Naive thymus-derived CD4-positive, alpha-beta T cell (primary cell): ENCODE results near the gene CSF2. TPM values are rescaled to one million over a fixed set of nuclear protein-coding genes. Genes with fewer than 3 reads are reported as not detected.

Source experiments
- ATAC-seq: fragments of 150-1000 bp; cut with Tn5 transposase; 2 replicates; pipeline ENCODE4 v1.10.0; 2021; ENCODE audit warnings: mild to moderate bottlenecking, moderate library complexity
- CTCF ChIA-PET: fragments of 350-600 bp; sonication (Branson Sonifier 250); formaldehyde crosslinking; loops from one replicate; lab custom pipeline; 2021; ENCODE audit warnings: antibody characterized with exemption; lab: Charles Lee
- POLR2A ChIA-PET: fragments of 350-600 bp; sonication (Branson Sonifier 250); formaldehyde crosslinking; loops from one replicate; lab custom pipeline; 2021; ENCODE audit warnings: antibody characterized with exemption, inconsistent platforms; lab: Charles Lee
- DNase-seq, 9 donors: peaks; one replicate each; pipeline versions ENCODE4 v3.0.0 to v3.0.0-alpha.2; 2020 to 2022; ENCODE audit warnings: mixed read lengths in 1 of 9
- H3K27ac ChIP-seq: one replicate; pipeline ENCODE4 v1.7.0; 2013; ENCODE audit warnings: mild to moderate bottlenecking, low read depth, low read length, moderate library complexity
- H3K27me3 ChIP-seq, 2 donors: one replicate each; pipeline ENCODE4 v1.7.0; 2013; ENCODE audit warnings: low read length in 2 of 2, mild to moderate bottlenecking in 2 of 2, moderate library complexity in 2 of 2; ENCODE audit not compliant: control insufficient read depth in 2 of 2, insufficient read depth in 2 of 2
- H3K36me3 ChIP-seq, 3 experiments: 1 replicate in 2 of 3; 2 replicates in 1 of 3; pipeline ENCODE4 v1.7.0; 2013; ENCODE audit warnings: low read length in 3 of 3, mild to moderate bottlenecking in 3 of 3, moderate library complexity in 1 of 3; ENCODE audit not compliant: insufficient read depth in 3 of 3, control insufficient read depth in 2 of 3
- H3K4me1 ChIP-seq, 2 donors: one replicate each; pipeline ENCODE4 v1.7.0; 2013; ENCODE audit warnings: low read length in 2 of 2, mild to moderate bottlenecking in 2 of 2, moderate library complexity in 1 of 2; ENCODE audit not compliant: control insufficient read depth in 2 of 2, insufficient read depth in 2 of 2
- H3K4me3 ChIP-seq: 2 replicates; pipeline ENCODE4 v1.7.0; 2013; ENCODE audit warnings: mild to moderate bottlenecking, low read length
- H3K9me3 ChIP-seq, 3 experiments: 1 replicate in 2 of 3; 2 replicates in 1 of 3; pipeline ENCODE4 v1.7.0; 2013; ENCODE audit warnings: low read length in 3 of 3; ENCODE audit not compliant: control insufficient read depth in 2 of 3
- H3K27ac Mint-ChIP-seq, 9 donors: one replicate each; pipeline ENCODE4 v1.8.0; 2020 to 2022; ENCODE audit warnings: mixed read lengths in 9 of 9, mild to moderate bottlenecking in 8 of 9, moderate library complexity in 5 of 9, inconsistent platforms in 2 of 9
- H3K27me3 Mint-ChIP-seq, 5 donors: one replicate each; pipeline ENCODE4 v1.8.0; 2021 to 2022; ENCODE audit warnings: mixed read lengths in 5 of 5, mild to moderate bottlenecking in 1 of 5
- H3K36me3 Mint-ChIP-seq, 5 donors: one replicate each; pipeline ENCODE4 v1.8.0; 2020 to 2022; ENCODE audit warnings: mixed read lengths in 5 of 5, mild to moderate bottlenecking in 3 of 5, inconsistent platforms in 1 of 5
- H3K4me1 Mint-ChIP-seq, 7 donors: one replicate each; pipeline ENCODE4 v1.8.0; 2020 to 2022; ENCODE audit warnings: mixed read lengths in 7 of 7, mild to moderate bottlenecking in 3 of 7, inconsistent platforms in 1 of 7
- H3K4me3 Mint-ChIP-seq, 10 donors: one replicate each; pipeline ENCODE4 v1.8.0; 2020 to 2022; ENCODE audit warnings: mild to moderate bottlenecking in 10 of 10, mixed read lengths in 10 of 10, moderate library complexity in 6 of 10, inconsistent platforms in 2 of 10
- H3K9me3 Mint-ChIP-seq, 11 donors: one replicate each; pipeline ENCODE4 v1.8.0; 2020 to 2022; ENCODE audit warnings: mixed read lengths in 11 of 11, mild to moderate bottlenecking in 4 of 11, inconsistent platforms in 1 of 11, moderate library complexity in 1 of 11
- intact Hi-C, 2 donors: fragments of 100-400 bp; cut with micrococcal nuclease; formaldehyde crosslinking; loops; one replicate each; pipeline ENCODE4 v1.15.1; 2023
- polyA plus RNA-seq, 2 donors: library from polyadenylated mRNA; unstranded; fragments of 300-500 nt; fragmentation: Illumina TruSeq; gene quantifications; one replicate each; pipeline ENCODE4 v1.2.3, GENCODE V29; 2021
- total RNA-seq, 6 experiments: library from RNA in 5 of 6; stranded (reverse) in 5 of 6; gene quantifications; 1 replicate in 5 of 6; 2 replicates in 1 of 6; pipeline ENCODE4 v1.2.3 and lab custom pipeline; 2021 to 2026

The CSF2 gene
- total and polyA plus RNA-seq, 7 experiments from 2014 or later = 111 TPM; not detected in 6

DNA sequence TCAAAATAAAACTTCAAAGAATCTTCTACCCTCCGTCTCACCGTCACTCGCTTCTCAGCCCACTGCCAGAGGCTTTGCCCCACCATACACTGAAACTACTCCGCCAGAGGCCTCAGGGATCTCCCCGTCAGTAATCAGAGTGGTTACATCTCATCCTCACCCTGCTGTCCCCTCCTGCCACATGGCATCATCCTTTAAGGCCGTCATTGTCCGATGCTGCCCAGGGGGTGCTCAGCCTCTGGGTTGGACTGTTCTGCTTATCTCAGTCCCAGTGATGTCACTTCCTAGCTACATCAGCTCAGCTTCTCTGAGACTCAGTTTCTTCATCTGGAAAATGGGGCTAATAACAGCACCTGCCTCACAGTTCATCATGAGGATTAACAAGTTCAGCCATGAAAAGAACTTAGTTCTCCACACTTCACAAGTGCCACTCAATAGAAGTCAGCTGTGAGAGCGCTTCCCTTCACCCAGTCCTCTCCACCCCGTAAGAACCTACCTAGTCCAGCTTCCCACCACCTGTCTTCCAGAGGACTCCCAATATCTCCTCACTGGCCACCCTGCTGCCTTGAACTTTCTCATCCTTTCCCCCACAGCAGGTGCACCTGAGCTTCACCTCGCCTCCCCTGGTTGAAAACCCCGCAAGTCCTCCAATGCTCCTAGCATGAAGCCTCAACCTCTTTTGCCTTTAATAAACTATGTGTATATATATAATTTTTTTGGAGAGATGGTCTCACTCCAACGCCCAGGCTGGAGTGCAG, 15.9 kb upstream of the CSF2 start:
- CTCF ChIA-PET = interaction anchor here (1.0 kb wide), 1 partner anchor 9 kb away, joined by 3 read pairs; no protein-coding TSS in a partner anchor
- POLR2A ChIA-PET = no interaction called here
- DNase-seq (peak in 1 of 9 donors; percentile 2), ATAC-seq (no peak)
- intact Hi-C loops = no loop called here
- Mint-ChIP-seq H3K4me1 (peaks cover 6 to 59% (median 8%) of the 10 kb centered on the region in 7 donors), H3K27me3 (peaks cover 0 to 33% (median 0%) of the 10 kb centered on the region in 5 donors), H3K36me3 (no peaks in the 10 kb centered on the region), H3K4me3 (no peak overlapping the region), H3K9me3 (no peaks in the 10 kb centered on the region), H3K27ac (no peak overlapping the region)
- Histone ChIP-seq H3K27ac (no peak overlapping the region), H3K4me3 (no peak overlapping the region), H3K27me3 (no peaks in the 10 kb centered on the region), H3K36me3 (no peaks in the 10 kb centered on the region), H3K4me1 (peaks cover 3 to 35% of the 10 kb centered on the region in 2 donors), H3K9me3 (no peaks in the 10 kb centered on the region)

GRCh38 chr5:132058646-132059042, 14.9 kb upstream of the CSF2 start:
- POLR2A ChIA-PET = no interaction called here

DNA sequence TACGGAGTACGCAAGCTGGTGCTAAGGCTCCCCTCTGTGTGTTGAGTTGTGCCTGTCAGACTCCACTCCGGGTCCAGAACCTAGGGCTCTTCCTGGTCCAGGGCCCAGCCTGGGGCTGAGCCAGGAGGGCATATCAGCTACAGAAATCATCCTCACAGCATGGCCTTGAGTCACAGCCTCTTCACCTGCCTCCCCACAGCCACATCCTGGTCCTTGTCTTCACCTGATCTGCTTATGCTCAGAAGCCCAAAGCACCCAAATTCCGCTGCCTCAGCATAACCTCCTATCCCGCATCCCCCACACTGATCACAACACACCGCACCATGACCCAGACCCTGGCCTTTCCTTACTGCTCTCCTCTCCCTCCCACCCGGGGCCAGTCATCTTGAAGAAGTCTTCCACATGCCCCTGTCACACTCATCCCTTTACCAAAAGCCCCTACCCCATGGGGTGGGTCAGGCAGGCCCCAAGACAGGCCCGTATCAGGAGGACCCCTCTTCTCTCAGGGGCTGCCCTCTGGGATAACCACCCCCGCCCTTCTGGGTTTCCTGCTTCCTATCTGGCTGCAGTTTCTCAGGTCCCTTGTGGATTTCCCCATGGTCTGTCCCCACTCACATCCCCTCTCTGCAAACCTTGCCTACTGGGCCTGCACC, 14.4 kb upstream of the CSF2 start:
- intact Hi-C loops = no loop called here
- H3K36me3 Mint-ChIP-seq = no peaks in the 10 kb centered on the region
- DNase-seq (peak in 2 of 9 donors; percentile 4 to 22), ATAC-seq (peak; percentile 8)
- Histone ChIP-seq H3K9me3 (no peaks in the 10 kb centered on the region), H3K27me3 (no peaks in the 10 kb centered on the region), H3K27ac (no peak overlapping the region), H3K36me3 (no peaks in the 10 kb centered on the region), H3K4me3 (no peak overlapping the region), H3K4me1 (peaks cover 3 to 35% of the 10 kb centered on the region in 2 donors)
- POLR2A ChIA-PET = no interaction called here
- H3K9me3 Mint-ChIP-seq = no peaks in the 10 kb centered on the region
- peak overlapping the region in 1 of 10 donors; percentile 7 for H3K4me3 Mint-ChIP-seq
- CTCF ChIA-PET = interaction anchor here (0.9 to 1.6 kb wide), 2 partner anchors 53 to 470 kb away, joined by 3 read pairs; no protein-coding TSS in a partner anchor
- H3K27ac Mint-ChIP-seq = peak overlapping the region in 1 of 9 donors; percentile 80
- peaks cover 0 to 28% (median 0%) of the 10 kb centered on the region in 5 donors for H3K27me3 Mint-ChIP-seq
- H3K4me1 Mint-ChIP-seq = peaks cover 6 to 69% (median 12%) of the 10 kb centered on the region in 7 donors

More at GRCh38 chr5:132058646-132059042, 14.9 kb upstream of the CSF2 start:
- no peak for DNase-seq
- Mint-ChIP-seq H3K4me3 (no peak overlapping the region), H3K36me3 (no peaks in the 10 kb centered on the region), H3K27ac (no peak overlapping the region), H3K9me3 (no peaks in the 10 kb centered on the region), H3K27me3 (peaks cover 0 to 29% (median 0%) of the 10 kb centered on the region in 5 donors), H3K4me1 (peaks cover 6 to 67% (median 9%) of the 10 kb centered on the region in 7 donors)
- no peak for ATAC-seq
- Histone ChIP-seq H3K4me3 (no peak overlapping the region), H3K4me1 (peaks cover 3 to 35% of the 10 kb centered on the region in 2 donors), H3K27me3 (no peaks in the 10 kb centered on the region), H3K36me3 (no peaks in the 10 kb centered on the region), H3K9me3 (no peaks in the 10 kb centered on the region), H3K27ac (no peak overlapping the region)
- intact Hi-C loops = no loop called here
- CTCF ChIA-PET = no interaction called here

GRCh38 chr5:132059696-132060500, 13.7 kb upstream of the CSF2 start:
- H3K4me1 Mint-ChIP-seq = peaks cover 7 to 69% (median 12%) of the 10 kb centered on the region in 7 donors
- intact Hi-C loops = loop anchor here (5.0 to 10.0 kb wide), 6 partner anchors 115 to 638 kb away; partner anchors contain the start of gene IRF1 (in 1 of the 2)
- peak in 2 of 9 donors; percentile 2 to 20 for DNase-seq
- Histone ChIP-seq H3K4me3 (no peak overlapping the region), H3K4me1 (peaks cover 3 to 39% of the 10 kb centered on the region in 2 donors), H3K9me3 (no peaks in the 10 kb centered on the region), H3K27ac (no peak overlapping the region), H3K36me3 (no peaks in the 10 kb centered on the region), H3K27me3 (no peaks in the 10 kb centered on the region)
- peak overlapping the region in 1 of 9 donors; percentile 80 for H3K27ac Mint-ChIP-seq
- peaks cover 0 to 22% (median 0%) of the 10 kb centered on the region in 5 donors for H3K27me3 Mint-ChIP-seq
- no peaks in the 10 kb centered on the region for H3K36me3 Mint-ChIP-seq
- H3K9me3 Mint-ChIP-seq = no peaks in the 10 kb centered on the region
- no peak overlapping the region for H3K4me3 Mint-ChIP-seq
- POLR2A ChIA-PET = no interaction called here
- CTCF ChIA-PET = interaction anchor here (0.9 to 1.6 kb wide), 2 partner anchors 53 to 470 kb away, joined by 3 read pairs; no protein-coding TSS in a partner anchor
- no peak for ATAC-seq

DNA sequence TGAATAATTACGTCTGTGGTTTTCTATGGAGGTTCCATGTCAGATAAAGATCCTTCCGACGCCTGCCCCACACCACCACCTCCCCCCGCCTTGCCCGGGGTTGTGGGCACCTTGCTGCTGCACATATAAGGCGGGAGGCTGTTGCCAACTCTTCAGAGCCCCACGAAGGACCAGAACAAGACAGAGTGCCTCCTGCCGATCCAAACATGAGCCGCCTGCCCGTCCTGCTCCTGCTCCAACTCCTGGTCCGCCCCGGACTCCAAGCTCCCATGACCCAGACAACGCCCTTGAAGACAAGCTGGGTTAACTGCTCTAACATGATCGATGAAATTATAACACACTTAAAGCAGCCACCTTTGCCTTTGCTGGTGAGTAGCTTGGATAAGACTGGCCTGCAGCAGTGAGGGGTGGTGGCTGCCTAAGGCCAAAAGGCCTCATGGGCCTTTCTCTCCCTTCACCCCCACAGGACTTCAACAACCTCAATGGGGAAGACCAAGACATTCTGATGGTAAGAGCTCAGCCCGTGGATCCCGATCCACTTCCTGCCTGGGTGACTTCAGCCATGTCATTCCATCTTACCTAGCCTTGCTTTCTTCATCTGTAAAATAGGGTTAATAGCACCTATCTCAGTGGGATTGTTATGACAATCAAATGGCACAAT, 13.0 kb upstream of the CSF2 start, which contains the start of gene IL3:
Gene IL3, plus strand, starts transcription at position 155 of the 661 bp plus-strand sequence. Its CDS starts 52 bp downstream, at position 207.
- H3K27me3 ChIP-seq = no peaks in the 10 kb centered on the region
- no peaks in the 10 kb centered on the region for H3K36me3 ChIP-seq
- H3K4me1 ChIP-seq = peaks cover 3 to 36% of the 10 kb centered on the region in 2 donors
- CTCF ChIA-PET = interaction anchor here (0.9 to 1.6 kb wide), 4 partner anchors 53 to 636 kb away, joined by 3 to 6 read pairs (median 4); no protein-coding TSS in a partner anchor
- Mint-ChIP-seq H3K4me1 (peaks cover 7 to 68% (median 13%) of the 10 kb centered on the region in 7 donors), H3K4me3 (no peak within 1 kb of the TSS), H3K9me3 (no peaks in the 10 kb centered on the region), H3K27me3 (peaks cover 0 to 20% (median 0%) of the 10 kb centered on the region in 5 donors), H3K27ac (peak within 1 kb of the TSS in 1 of 9 donors; percentile 80), H3K36me3 (no peaks in the 10 kb centered on the region)
- intact Hi-C loops = loop anchor here (5.0 to 10.0 kb wide), 6 partner anchors 114 to 638 kb away; partner anchors contain the start of gene IRF1 (in 1 of the 2)
- no peak for ATAC-seq
- no peak within 1 kb of the TSS for H3K27ac ChIP-seq
- POLR2A ChIA-PET = no interaction called here
- DNase-seq = no peak
- no peaks in the 10 kb centered on the region for H3K9me3 ChIP-seq
- H3K4me3 ChIP-seq = no peak within 1 kb of the TSS
